NCI-H1092 treated with DMSO at 0.1 percent for 48 hours (cell line): ENCODE data around the gene TMEM255B.

Experiments used
- DNase-seq: peaks from one replicate; lab custom pipeline; 2025; lab: John Stamatoyannopoulos, UW

The TMEM255B gene

GRCh38 chr13:113862191-113862930 is 103.3 kb downstream of the TMEM255B start:
- DNase-seq: no peak

DNA sequence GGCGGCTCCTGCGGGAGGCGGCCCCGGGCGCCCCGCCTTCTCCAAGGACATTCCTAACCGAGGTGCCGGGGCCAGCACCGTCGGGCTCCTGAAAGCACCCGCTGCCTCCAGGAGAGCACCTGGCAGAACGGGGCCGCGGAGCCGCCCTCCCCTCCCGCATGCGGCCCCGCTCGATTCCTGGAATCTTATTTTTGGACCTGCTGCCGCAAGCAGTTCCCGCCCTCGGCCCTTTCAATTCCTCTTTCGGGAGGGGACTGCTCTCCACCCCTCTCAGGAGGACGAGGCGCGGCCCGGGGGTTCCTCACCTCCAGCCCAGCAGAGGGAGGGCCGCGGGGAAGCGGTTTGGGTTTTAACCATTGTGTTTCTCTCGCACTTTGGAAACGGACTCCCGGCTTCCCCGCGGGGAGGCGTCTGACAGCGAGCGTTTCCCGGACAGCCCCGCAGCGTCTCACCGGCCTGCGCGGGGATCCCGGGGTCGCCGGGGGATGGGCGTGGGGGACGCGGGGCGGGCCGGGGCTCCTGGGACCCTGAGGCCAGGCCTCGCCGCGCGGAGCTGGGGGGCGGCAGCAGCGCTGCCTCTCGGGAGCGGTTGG is 104.0 kb downstream of the TMEM255B start:
- DNase-seq: peak; percentile 34

DNA sequence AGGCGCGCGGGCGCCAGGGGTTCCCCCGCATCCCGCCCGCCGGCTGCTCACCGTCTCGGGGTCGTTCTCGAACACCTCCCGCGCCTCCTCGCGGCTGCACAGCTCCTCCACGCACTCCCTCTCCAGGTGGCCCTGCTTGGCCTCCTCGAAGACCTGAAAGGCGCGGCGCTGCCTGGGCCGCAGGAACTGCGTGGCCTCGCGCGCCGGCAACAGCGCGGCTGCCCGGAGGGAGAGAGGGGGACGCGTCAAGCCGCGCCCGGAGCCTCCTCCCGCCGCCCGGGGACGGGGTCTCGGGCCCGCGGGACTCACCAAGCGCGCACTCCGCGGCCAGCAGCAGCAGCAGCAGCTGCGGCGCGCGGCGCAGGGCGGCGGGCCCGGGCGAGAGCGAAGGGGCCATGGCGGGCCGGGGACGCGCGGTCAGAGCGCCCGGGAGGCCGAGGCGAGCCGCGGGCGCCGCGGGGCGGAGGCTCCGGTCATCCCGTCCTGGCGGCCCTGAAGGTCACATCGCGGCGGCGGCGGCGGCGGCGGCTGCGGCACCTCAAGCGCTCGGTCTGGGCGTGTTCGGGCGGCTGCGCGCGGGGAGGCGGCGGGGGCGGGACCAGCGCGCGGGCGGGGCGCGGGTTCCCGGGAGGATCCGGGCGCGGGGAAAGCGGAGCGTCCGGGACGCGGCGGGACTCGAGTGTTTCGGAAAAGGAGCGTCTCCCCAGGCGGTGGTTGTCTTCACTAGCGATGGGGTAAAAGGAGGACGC is 104.7 kb downstream of the TMEM255B start, which contains the start of gene GAS6:
GAS6 (minus strand) TSS at position 553 of the 749 bp plus-strand sequence; CDS start at position 397, 156 bp downstream.
- DNase-seq: peak; percentile 47

GRCh38 chr13:113864273-113864890 is 105.4 kb downstream of the TMEM255B start:
- DNase-seq: no peak

DNA sequence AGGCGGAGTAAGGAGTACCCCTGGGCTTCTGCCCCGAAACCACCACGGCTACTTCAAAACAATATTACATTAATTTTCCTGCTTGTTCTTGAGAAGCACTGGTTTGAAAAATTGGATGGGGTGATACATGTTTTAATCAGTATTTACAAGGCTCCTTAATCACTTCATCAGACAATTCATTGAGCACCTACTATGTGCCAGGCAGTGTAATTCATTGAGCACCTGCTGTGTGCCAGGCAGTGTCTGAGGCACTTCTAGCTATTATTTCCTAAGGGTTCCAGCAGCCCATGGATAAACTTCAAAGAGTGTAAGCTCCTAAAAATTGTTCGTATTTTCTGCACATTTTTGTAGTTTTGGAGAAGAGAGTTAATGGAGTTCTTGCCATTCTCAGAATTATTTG is 106.4 kb downstream of the TMEM255B start:
- no peak for DNase-seq
